DMS114 treated with DMSO at 0.1 percent for 48 hours (cell line): ENCODE data around the gene FOXJ2.
"Not testable (repeated sequence)": the region's sequence is repeated elsewhere in the genome, so short reads cannot be mapped to it uniquely, and the experiment has no call there.

Experiments used
- DNase-seq: peaks from one replicate; lab custom pipeline; 2025; ENCODE audit not compliant: unreplicated experiment; lab: John Stamatoyannopoulos, UW

The FOXJ2 gene

DNA sequence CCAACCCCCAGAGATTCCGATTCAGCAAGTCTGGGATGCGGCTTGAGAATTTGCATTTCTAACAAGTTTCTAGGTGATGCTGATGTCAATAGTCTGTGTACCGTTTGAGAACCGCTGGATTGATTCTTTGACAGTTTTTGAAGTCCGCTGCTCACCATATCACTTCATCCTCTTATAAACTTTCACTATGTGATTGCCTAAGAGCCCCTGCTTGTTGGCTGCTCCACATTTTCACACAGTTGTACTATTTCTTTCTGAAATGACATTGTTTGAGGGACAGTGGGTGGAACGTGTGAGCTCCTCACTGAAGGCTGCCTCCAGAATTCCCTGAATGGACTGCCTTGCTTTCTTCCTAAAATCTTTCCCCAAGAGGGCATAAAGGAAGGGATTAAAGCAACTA, 26.0 kb downstream of the FOXJ2 start:
- no peak for DNase-seq

DNA sequence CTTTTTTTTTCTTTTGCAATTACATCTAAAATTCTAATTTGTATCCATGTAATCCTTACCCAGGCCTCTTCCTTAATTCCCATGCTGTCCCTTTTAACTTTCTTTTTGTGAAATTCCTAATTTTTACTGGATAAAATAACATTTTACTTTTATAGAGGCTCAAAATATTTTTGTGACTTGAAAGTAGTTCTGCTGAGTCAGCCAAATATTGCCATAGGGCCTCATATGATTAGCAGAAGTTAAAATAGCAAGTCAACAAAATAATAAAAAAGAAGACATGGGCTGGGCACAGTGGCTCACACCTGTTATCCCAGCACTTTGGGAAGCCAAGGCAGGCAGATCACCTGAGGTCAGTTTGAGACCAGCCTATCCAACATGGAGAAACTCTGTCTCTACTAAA, 31.6 kb downstream of the FOXJ2 start:
- DNase-seq: no peak

DNA sequence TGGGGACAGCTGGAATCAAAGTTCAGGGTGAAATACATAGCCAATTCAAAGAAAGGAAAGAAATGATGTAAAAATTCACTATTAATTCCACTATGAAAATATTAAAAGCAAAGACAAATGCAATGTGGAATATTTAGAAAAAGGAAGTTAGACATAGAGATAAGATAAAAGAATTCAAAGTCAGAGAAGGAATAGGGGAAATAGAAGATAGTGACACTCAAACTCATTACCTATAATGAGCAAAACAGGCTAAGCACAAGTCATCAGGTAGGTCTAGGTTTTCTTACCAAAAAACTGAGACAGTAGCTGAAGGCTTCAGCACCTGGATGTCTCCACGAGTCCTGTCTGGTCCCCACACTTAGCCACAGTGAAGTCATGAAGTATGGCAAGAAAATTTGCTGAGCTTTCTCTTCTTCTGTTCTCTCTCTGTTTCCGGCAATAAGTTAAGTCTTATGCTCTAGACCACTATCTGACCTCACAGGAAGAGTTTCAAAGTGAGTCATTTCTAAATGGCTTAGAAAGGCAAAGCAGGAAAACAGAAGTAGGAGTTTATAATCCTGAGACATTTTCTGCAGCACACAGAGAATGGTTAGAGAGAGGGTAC, 33.6 kb downstream of the FOXJ2 start, which contains the start of gene C3AR1:
C3AR1 (minus strand) TSS at position 369 of the 604 bp plus-strand sequence. CDS start 6,174 bp downstream, outside the sequence.
- no peak for DNase-seq

DNA sequence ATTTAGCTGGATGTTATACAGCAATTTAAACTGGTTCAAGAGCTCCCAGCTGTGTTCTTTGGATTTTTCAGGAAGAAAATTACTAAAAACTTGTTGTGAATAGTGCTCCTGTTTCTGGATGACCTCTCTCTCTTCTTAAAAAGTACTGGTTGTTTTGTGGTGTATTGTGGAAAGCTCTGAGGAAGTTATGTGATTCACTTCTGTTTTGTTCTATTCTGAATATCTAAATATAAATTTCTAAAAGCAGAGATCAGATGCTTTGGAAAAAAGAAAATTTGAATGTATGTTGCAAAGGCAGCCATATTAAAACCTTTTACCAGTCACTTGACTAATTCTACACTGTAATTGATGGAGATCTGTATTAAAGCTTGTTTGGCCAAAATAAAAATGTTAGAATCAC, 37.1 kb downstream of the FOXJ2 start:
- no peak for DNase-seq

DNA sequence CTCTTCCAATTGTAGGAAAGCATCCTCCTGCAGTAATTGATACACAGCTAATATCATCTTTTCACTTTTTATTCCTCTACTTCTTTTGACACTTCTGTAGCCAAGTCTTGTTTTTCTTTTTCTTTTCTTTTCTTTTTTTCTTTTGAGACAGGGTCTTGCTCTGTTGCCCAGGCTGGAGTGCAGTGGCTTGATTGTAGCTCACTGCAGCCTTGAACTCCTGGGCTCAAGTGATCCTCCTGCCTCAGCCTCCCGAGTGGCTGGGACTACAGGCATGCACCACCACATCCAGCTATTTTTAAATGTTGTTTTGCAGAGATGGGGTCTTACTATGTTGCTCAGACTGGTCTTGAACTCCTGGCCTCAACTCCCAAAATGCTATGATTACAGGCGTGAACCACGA, 39.3 kb downstream of the FOXJ2 start:
- not testable (repeated sequence) for DNase-seq

DNA sequence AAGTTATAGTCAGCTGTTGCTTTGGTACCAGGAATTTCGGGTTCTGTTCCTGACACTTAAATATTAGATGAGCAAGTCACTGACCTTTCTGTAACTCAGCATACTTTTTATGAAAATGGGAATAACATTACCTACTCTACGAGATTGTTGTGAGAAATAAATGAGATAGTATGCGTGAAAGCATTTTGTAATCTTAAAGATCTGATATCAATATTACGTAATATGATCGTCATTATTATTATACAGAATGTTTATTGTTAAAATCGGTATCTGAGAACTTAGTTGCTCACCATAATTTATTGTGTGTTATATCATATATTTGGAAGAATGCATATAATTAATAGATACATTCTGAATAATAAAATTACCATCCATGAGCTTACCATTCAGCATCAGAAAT, 43.4 kb downstream of the FOXJ2 start:
- no peak for DNase-seq

DNA sequence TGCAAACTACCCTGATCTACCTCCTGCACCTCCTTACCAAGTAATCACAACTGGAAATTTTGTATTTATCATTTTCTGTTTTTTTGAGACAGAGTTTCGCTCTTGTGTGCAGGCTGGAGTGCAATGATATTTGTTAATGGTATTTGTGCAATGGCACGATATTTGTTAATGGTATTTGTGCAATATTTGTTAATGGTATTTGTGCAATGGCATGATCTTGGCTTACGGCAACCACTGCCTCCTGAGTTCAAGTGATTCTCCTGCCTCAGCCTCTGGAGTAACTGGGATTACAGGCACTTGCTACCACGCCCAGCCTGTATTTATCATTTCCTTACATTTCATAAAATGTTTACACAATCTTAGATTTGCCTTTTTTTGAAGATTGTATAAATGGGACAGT, 43.9 kb downstream of the FOXJ2 start:
- no peak for DNase-seq

DNA sequence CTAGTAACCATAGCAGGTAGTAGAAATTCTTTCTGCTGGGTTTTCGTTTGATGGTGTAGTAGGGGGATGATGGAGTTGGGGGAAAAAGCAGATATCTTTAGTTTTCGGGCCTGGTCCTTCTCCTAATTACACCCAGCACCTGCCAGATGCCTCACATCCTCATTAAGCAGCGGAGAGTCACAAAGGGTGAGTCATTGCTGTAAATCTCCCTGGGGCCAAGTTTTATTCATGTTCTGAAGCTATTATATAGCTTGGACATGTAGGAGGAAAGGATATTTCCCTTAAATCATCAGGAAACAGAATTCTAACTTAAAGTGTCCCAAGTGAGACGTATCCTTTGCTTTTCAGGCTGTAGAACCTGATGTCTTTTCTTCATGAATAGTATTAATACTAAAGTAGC, 44.7 kb downstream of the FOXJ2 start:
- no peak for DNase-seq

DNA sequence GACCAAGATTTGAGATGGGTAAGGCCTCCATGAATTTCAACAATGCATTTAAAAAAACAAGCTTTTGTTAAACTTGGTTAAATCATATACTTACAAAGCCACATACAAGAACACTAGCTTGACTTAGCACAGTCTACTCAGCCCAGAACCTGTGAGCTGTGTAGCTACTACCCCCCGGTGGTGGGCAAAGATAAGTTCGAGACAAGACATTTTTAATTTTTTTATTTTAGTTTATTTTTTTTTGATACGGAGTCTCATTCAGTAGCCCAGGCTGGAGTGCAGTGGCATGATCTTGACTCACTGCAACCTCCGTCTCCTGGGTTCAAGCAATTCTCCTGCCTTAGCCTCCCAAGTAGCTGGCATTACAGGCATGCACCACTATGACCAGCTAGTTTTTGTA, 45.9 kb downstream of the FOXJ2 start:
- DNase-seq: peak; percentile 32

DNA sequence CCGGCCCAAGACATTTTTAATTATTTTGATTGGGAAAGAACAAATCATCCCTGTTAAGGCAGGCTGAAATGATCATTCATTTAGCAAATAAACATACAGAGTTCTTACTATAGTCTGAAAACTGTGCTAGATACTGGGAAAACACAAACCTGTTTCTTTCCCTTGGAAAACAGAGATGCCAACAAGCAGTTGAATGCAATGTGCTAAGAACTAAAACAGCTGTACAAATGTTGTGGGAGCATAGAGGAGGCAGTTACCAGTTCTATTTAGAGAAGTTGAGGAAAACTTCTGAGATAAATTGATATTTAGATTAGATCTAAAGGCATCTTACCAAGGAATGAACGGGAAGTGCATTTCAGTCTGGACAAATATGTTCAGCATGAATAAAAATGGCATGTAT, 46.4 kb downstream of the FOXJ2 start:
- no peak for DNase-seq

DNA sequence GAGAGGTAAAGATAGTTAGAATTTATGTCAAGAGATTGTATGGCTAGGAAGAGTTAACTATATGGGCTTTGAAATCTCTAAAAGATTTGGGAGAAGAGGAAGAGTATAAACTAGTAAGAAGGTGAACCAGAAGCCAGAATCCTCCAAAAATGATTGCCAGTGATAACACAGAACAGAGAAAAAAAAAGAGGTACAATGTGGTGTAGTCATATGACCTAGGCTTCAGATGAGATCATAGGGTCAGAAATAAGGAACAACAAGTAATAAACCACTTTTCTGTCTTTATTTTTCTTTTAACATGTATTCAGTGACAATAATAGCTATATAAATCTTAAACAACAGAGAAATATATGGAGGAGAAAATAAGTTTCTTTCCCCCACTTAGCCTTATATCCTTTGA, 47.6 kb downstream of the FOXJ2 start:
- DNase-seq: no peak

DNA sequence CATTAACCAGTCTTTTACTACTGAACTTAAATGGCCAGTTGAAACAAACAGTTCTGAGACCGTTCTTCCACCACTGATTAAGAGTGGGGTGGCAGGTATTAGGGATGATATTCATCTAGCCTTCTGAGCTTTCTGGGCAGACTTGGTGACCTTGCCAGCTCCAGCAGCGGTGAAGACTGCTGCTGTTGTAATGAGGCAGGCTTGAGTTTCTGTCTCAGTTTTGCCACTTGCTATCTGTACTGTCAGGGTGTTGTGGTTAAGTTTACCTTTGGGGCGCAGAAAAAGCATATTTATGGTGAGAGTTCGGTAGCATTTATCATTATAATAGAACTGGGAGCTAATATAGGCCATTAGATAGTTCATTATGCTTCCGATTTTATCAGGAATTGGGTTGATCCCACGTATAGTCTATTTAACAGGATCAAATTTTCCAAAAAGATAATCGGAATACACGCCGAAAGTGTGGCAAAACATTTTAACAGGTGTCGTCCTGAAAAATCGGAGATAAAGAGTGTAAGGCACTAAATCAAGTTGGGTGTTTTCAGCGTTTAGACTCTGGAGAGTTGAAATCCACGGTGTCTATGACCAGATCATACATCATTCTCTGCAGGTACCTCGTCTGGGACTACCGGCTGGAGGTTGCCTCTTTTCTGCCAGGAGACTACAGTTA, 48.9 kb downstream of the FOXJ2 start:
- DNase-seq: no peak

DNA sequence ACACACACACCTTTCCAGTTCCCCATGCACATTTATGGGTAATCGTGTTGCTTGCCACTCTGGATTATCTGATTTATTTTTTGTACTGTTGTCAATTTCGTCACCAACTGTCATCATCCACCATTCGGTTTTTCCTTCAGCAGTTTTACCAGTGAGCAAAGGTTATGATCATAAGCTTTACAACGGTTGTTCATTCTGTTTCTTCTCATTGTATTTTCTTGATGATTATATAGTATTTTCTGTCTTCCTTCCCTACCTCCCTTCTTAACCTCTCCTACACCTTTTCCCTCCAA, 50.2 kb downstream of the FOXJ2 start:
- DNase-seq: no peak

DNA sequence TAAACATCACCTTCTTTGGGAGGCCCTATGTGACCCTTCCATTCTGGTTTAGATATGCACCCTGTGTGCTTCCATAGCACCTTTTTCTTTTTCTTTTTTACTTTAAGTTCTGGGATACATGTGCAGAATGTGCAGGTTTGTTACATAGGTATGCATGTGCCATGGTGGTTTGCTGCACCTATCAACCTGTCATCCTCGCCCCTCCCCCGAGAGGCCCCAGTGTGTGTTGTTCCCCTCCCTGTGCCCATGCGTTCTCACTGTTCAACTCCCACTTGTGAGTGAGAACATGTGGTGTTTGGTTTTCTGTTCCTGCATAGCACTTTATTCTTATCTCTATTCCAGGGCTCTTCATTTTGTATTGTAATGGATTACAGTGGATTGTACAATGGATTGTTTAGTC, 51.8 kb downstream of the FOXJ2 start:
- DNase-seq: not testable (repeated sequence)

DNA sequence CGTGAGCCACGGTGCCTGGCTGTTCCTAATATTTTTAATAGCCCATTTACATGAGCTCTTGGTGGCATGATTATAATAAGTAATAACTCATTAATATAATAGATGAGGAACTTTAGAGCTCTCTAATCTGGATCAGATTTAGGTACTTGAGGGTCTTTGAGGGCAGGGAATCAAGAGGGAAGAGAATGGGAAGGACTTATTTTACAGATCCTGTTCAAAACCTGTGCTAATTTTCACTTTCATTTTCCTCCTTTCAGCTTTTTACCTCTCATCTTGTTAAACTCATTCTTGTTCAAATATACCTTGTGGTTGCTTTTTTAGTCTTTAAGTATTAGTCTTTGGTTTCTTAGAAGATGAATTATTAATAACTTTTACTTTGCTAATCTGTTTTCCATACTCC, 55.1 kb downstream of the FOXJ2 start:
- DNase-seq: no peak

DNA sequence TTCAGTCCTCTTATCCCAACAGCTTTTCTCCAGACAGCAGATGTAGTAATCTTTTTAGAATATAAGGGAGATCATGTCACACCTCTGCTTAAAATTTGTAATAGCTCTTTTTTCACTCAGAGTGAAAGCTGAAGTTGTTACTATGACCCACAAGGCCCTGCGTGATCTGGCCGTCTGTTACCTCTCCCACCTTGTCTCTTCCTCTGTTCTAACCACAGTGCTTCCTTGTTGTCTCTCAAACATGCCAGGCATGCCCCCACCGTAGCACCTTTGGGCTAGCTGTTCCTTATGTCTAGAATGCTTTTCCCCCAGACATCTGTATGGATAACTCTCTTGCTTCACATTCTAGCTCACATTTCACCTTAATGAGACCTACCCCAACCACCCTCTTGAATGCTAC, 56.1 kb downstream of the FOXJ2 start:
- no peak for DNase-seq

DNA sequence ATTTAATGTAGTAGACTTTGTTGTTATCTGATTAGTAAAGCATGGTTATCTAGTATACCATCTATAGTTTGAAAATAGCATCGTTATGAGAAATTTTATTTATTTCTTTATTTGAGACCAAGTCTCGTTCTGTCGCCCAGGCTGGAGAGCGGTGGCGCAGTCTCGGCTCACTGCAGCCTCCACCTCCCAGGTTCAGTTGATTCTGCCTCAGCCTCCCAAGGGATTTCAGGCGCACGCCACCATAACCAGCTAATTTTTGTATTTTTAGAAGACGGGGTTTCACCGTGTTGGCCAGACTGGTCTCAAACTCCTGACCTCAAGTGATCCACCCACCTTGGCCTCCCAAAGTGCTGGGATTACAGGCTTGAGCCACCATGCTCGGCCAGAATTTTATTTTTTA, 56.8 kb downstream of the FOXJ2 start:
- not testable (repeated sequence) for DNase-seq

DNA sequence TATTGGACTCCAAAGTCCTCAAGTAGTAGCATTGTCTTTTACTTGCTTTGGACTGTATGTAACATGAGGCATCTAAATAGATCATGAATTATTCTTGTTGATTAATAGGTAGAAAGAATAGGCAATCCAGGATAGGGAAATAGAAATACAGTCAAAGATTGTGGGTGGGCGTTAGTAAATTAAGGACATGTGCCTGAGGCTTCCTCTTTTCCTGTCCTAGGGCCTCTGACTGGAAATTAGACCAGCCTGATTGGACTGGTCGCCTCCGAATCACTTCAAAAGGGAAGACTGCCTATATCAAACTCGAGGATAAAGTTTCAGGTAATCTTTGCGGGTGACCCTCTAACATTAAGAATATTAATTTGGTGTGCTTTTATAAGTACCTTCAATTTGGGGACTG, 57.2 kb downstream of the FOXJ2 start:
- DNase-seq: no peak

DNA sequence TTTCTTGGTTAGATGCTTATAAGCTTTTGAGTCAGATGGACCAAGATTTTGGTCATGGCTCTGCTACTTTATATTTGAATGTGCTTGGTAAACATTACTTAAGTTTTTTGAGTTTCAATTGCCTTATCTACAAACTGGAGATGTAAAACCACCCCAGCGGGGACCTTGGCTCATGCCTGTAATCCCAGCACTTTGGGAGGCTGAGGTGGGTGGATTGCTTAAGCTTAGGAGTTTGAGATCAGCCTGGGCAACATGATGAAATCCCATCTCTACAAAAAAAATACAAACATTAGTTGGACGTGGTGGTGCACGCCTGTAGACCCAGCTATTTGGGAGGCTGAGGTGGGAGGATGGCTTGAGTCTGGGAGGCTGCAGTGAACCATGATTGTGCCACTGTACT, 60.8 kb downstream of the FOXJ2 start:
- no peak for DNase-seq

DNA sequence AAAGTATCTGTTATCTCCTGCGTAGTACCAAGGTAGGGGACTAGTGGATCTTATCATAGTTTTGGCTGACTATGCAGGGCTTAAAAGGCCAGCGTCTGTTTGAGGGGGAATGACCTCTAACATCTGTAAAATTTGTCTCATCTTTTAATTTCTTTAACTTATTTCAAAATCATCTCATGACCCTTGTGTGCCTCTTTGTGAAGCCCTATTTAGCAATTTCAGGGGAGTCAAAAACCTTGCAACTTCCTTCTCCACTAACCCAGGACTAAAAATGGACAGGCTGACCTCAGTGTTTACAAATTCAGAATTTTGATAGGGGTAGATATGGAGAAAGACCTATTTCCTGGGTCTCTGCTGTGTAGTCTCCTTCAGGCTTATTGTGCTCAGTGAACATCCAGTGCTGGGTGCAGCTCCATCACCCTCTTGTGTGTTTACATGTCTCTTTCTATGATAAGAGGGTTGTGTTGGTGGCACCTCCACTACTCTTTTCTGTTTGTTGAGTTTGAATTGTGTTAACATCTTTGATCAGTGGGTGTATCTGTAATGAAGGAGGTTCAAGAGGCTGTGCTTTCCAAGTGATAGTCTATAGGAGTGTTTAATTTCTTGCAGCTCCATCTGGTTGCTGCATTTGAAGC, 63.9 kb downstream of the FOXJ2 start:
- no peak for DNase-seq

DNA sequence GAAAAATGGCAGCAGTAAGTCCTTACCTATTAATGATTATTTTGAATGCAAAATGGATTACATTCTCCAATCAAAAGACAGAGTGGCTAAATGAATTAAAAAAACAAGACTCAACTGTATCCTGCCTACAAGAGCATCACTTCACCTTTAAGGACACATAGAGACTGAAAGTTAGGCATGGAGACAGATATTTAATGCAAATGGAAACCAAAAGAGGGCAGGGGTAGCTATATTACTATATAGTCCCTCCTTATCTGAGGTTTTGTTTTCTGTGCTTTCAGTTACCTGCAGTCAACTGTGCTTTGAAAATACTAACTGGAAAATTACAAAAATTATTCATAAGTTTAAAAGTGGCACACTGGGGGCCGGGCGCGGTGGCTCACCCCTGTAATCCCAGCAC, 66.7 kb downstream of the FOXJ2 start:
- no peak for DNase-seq
